K562 (cell line): Measurements from ENCODE around the gene TULP1. TPM values are rescaled to one million over a fixed set of nuclear protein-coding genes. Genes with fewer than 3 reads are reported as not detected.

Source experiments
- ARID1B ChIP-seq: fragments of 450-650 bp; IDR thresholded peaks from 2 replicates; pipeline ENCODE4 v1.6.1; 2016; ENCODE audit warnings: antibody characterized with exemption, mild to moderate bottlenecking, inconsistent platforms
- ARID2 ChIP-seq: fragments of 450-650 bp; IDR thresholded peaks from 2 replicates; pipeline ENCODE4 v1.6.1; 2017; ENCODE audit warnings: antibody characterized with exemption, mild to moderate bottlenecking
- GATA2 ChIP-seq: sonication (generic); formaldehyde crosslinking; IDR thresholded peaks from 2 replicates; pipeline ENCODE4 v1.4.0; 2020; ENCODE audit warnings: mild to moderate bottlenecking, missing genetic modification reagents
- KAT2B ChIP-seq: IDR thresholded peaks from one replicate; pipeline ENCODE4 v1.6.1; 2012; ENCODE audit warnings: low read depth, mild to moderate bottlenecking, control low read depth, inconsistent platforms, low read length, moderate library complexity
- OTX1 ChIP-seq: fragments of 450-650 bp; formaldehyde crosslinking; IDR thresholded peaks from 2 replicates; pipeline ENCODE4 v1.4.0; 2022; ENCODE audit warnings: mild to moderate bottlenecking
- PCBP1 ChIP-seq: fragments of 200-400 bp; formaldehyde crosslinking; IDR thresholded peaks from 2 replicates; pipeline ENCODE4 v1.6.1; 2018; ENCODE audit warnings: mild to moderate bottlenecking, low read depth, low read length; ENCODE audit not compliant: poor library complexity, severe bottlenecking
- TEAD2 ChIP-seq: fragments of 450-650 bp; IDR thresholded peaks from 2 replicates; pipeline ENCODE4 v1.6.1; 2016; ENCODE audit warnings: missing genetic modification characterization, control low read depth, missing compliant biosample characterization
- TOE1 ChIP-seq, 2 experiments: fragments of 450-650 bp in 1 of 2; sonication (generic) in 1 of 2; formaldehyde crosslinking in 1 of 2; IDR thresholded peaks; 2 replicates each; pipeline versions ENCODE4 v1.7.1 to v1.8.0; 2016 to 2022; ENCODE audit warnings: borderline replicate concordance in 2 of 2, mild to moderate bottlenecking in 2 of 2, antibody characterized with exemption in 1 of 2, inconsistent platforms in 1 of 2, low read depth in 1 of 2, missing genetic modification reagents in 1 of 2, moderate library complexity in 1 of 2
- TRIM28 ChIP-seq: fragments of 450-650 bp; IDR thresholded peaks from 2 replicates; pipeline ENCODE4 v1.6.1; 2017
- ZNF766 ChIP-seq: fragments of 200-800 bp; sonication (Bioruptor generic); conservative IDR thresholded peaks from 2 replicates; pipeline ENCODE4 v1.6.1; 2016; ENCODE audit warnings: missing genetic modification characterization, missing compliant biosample characterization
- polyA plus RNA-seq, 8 experiments: library from polyadenylated mRNA; depleted of rRNA in 4 of 8; stranded (reverse) in 5 of 8; unstranded in 3 of 8; fragments of >200 nt; fragmentation: Nextera tagmentation in 2 of 8; fragmentation: Illumina TruSeq in 1 of 8; extraction: Ambion mirVana in 2 of 8; extraction: Trizol in 1 of 8; gene quantifications; 2 replicates each; pipeline versions ENCODE4 v1.2.1 to v1.2.3, GENCODE V29; 2011 to 2014; ENCODE audit warnings: inconsistent platforms in 1 of 8, missing spikeins in 1 of 8
- total RNA-seq, 7 experiments: library from RNA; depleted of rRNA in 6 of 7; stranded (reverse); fragments of >200 nt in 6 of 7; fragmentation: Illumina TruSeq in 2 of 7; extraction: Trizol in 2 of 7; gene quantifications; 2 replicates each; pipeline versions ENCODE4 v1.2.1 to v1.2.3, GENCODE V29; 2011 to 2021; ENCODE audit warnings: low replicate concordance in 1 of 7
- TF ChIP-seq, protein P1 (sequence below): fragments of 450-650 bp; formaldehyde crosslinking; IDR thresholded peaks from 2 replicates; pipeline ENCODE4 v1.4.0; 2020; ENCODE audit warnings: mild to moderate bottlenecking, mixed read lengths
- TF ChIP-seq, protein P2 (sequence below): fragments of 450-650 bp; formaldehyde crosslinking; IDR thresholded peaks from 2 replicates; pipeline ENCODE4 v1.4.0; 2022; ENCODE audit warnings: missing genetic modification characterization
- TF ChIP-seq, protein P3 (sequence below), 2 experiments: fragments of 450-650 bp; conservative IDR thresholded peaks; 2 replicates each; pipeline ENCODE4 v1.6.1; 2017; ENCODE audit warnings: mild to moderate bottlenecking in 2 of 2, moderate library complexity in 2 of 2

TULP1 gene
- total and polyA plus RNA-seq, 9 of the 15 experiments (the other 6 are each of a cell fraction or from before 2014, with no cell fraction given) = 0.06 to 0.17 (median 0.09) TPM; not detected in 6

DNA sequence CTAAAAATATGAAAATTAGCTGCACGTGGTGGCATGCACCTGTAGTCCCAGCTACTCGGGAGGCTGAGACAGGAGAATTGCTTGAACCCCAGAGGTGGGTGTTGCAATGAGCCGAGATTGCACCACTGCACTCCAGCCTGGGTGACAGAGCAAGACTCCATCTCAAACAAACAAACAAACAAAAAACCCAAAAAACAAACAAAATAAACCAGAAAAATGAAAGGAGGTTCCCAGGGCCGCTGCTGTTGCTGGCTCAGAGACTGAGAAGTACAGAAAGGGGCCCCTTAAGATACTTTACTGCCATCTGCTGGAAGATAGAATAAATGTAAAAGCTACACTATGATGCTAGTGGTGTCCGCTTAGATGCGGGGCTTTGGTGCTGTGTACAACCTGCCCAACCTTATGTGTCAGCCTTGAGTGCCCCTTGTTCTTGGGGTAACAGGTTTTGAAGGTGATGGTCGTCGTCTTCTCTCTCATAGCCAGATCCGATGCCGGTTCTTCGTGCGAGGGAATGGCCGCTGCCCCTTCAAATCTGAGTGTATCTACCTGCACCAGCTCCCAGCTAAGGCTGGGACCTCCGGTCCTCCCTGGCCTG, 63.3 kb downstream of the TULP1 start (continued):
- TF ChIP-seq, protein P1, sequence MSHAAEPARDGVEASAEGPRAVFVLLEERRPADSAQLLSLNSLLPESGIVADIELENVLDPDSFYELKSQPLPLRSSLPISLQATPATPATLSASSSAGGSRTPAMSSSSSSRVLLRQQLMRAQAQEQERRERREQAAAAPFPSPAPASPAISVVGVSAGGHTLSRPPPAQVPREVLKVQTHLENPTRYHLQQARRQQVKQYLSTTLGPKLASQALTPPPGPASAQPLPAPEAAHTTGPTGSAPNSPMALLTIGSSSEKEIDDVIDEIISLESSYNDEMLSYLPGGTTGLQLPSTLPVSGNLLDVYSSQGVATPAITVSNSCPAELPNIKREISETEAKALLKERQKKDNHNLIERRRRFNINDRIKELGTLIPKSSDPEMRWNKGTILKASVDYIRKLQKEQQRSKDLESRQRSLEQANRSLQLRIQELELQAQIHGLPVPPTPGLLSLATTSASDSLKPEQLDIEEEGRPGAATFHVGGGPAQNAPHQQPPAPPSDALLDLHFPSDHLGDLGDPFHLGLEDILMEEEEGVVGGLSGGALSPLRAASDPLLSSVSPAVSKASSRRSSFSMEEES = no peak
- peak; percentile 55 for TF ChIP-seq ARID1B
- TF ChIP-seq, protein P2, sequence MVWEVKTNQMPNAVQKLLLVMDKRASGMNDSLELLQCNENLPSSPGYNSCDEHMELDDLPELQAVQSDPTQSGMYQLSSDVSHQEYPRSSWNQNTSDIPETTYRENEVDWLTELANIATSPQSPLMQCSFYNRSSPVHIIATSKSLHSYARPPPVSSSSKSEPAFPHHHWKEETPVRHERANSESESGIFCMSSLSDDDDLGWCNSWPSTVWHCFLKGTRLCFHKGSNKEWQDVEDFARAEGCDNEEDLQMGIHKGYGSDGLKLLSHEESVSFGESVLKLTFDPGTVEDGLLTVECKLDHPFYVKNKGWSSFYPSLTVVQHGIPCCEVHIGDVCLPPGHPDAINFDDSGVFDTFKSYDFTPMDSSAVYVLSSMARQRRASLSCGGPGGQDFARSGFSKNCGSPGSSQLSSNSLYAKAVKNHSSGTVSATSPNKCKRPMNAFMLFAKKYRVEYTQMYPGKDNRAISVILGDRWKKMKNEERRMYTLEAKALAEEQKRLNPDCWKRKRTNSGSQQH (CRISPR knock-in tag) = 0 out of 2 replicates have a peak, but pooled peaks have one; percentile 74
- TF ChIP-seq TOE1 (IDR thresholded peaks at IDR 0.05; ENCODE audit: borderline replicate concordance) = peak; percentile 54
- no peak for TF ChIP-seq TOE1 (CRISPR knock-in tag; IDR thresholded peaks at IDR 0.05; ENCODE audit: borderline replicate concordance, low read depth)
- TF ChIP-seq OTX1 (CRISPR knock-in tag) = peak; percentile 45; the same call in 1 of the 2 replicates
- TF ChIP-seq GATA2 (CRISPR knock-in tag) = no peak
- no peak for TF ChIP-seq PCBP1
- TF ChIP-seq TEAD2 (tag) = no peak
- TF ChIP-seq KAT2B = no peak
- TF ChIP-seq TRIM28 = 0 out of 2 replicates have a peak, but pooled peaks have one; percentile 48
- TF ChIP-seq, protein P3, sequence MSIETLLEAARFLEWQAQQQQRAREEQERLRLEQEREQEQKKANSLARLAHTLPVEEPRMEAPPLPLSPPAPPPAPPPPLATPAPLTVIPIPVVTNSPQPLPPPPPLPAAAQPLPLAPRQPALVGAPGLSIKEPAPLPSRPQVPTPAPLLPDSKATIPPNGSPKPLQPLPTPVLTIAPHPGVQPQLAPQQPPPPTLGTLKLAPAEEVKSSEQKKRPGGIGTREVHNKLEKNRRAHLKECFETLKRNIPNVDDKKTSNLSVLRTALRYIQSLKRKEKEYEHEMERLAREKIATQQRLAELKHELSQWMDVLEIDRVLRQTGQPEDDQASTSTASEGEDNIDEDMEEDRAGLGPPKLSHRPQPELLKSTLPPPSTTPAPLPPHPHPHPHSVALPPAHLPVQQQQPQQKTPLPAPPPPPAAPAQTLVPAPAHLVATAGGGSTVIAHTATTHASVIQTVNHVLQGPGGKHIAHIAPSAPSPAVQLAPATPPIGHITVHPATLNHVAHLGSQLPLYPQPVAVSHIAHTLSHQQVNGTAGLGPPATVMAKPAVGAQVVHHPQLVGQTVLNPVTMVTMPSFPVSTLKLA (conservative IDR thresholded peaks at IDR 0.05) = peak; percentile 33 to 40; a peak in 2 of 4 replicates
- peak; percentile 53; the same call in 1 of the 2 replicates for TF ChIP-seq ZNF766 (CRISPR knock-in tag)
- peak; percentile 94 for TF ChIP-seq ARID2
